Tibial nerve (tissue), 3 donors: ENCODE measurements around the gene TTBK2.

ENCODE experiments used
- POLR2A ChIP-seq, 2 donors: fragments of 450-650 bp; IDR thresholded peaks; one replicate each; pipeline ENCODE4 v1.6.1; 2017; ENCODE audit warnings: antibody characterized with exemption in 2 of 2, mild to moderate bottlenecking in 2 of 2, moderate library complexity in 2 of 2
- TF ChIP-seq, protein P1 (sequence below), 5 experiments: fragments of 200-600 bp in 3 of 5; fragments of 450-650 bp in 2 of 5; sonication (generic) in 3 of 5; IDR thresholded peaks; one replicate each; pipeline ENCODE4 v1.5.1; 2016 to 2019; ENCODE audit warnings: antibody characterized with exemption in 5 of 5, mild to moderate bottlenecking in 3 of 5, moderate library complexity in 2 of 5

DNA sequence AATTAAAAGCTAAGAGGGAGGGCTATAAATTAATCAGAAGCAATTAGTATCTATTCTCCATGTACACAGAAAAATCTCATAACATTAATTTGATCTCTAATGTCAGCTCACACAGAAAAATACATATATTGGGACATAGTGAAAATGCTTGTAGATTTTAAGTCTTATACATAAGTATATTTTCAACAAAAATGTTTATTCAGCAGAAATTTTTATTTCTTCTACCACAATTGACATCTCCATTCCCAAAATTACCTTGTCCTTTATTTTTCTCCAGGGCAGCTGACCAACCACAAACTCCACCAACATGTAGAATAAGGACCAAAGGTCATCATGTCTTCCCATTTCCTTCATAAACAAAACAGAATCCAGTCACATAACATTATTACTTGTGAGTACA, 109.1 kb downstream of the TTBK2 start:
- TF ChIP-seq, protein P1, sequence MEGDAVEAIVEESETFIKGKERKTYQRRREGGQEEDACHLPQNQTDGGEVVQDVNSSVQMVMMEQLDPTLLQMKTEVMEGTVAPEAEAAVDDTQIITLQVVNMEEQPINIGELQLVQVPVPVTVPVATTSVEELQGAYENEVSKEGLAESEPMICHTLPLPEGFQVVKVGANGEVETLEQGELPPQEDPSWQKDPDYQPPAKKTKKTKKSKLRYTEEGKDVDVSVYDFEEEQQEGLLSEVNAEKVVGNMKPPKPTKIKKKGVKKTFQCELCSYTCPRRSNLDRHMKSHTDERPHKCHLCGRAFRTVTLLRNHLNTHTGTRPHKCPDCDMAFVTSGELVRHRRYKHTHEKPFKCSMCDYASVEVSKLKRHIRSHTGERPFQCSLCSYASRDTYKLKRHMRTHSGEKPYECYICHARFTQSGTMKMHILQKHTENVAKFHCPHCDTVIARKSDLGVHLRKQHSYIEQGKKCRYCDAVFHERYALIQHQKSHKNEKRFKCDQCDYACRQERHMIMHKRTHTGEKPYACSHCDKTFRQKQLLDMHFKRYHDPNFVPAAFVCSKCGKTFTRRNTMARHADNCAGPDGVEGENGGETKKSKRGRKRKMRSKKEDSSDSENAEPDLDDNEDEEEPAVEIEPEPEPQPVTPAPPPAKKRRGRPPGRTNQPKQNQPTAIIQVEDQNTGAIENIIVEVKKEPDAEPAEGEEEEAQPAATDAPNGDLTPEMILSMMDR (IDR thresholded peaks at IDR 0.05): no peak
- no peak for TF ChIP-seq POLR2A (IDR thresholded peaks at IDR 0.05)
